GM21515 (cell line): ENCODE measurements around the gene TRMT112.
A peak's percentile ranks its signal among the peaks of the same experiment; 100 is the strongest.
"Not testable (repeated sequence)": the region's sequence is repeated elsewhere in the genome, so short reads cannot be mapped to it uniquely, and the experiment has no call there.

Source experiments
- ATAC-seq: cut with Tn5 transposase; IDR thresholded peaks from one replicate; pipeline ENCODE4 v1.9.1; 2021; ENCODE audit not compliant: unreplicated experiment

Gene TRMT112

DNA sequence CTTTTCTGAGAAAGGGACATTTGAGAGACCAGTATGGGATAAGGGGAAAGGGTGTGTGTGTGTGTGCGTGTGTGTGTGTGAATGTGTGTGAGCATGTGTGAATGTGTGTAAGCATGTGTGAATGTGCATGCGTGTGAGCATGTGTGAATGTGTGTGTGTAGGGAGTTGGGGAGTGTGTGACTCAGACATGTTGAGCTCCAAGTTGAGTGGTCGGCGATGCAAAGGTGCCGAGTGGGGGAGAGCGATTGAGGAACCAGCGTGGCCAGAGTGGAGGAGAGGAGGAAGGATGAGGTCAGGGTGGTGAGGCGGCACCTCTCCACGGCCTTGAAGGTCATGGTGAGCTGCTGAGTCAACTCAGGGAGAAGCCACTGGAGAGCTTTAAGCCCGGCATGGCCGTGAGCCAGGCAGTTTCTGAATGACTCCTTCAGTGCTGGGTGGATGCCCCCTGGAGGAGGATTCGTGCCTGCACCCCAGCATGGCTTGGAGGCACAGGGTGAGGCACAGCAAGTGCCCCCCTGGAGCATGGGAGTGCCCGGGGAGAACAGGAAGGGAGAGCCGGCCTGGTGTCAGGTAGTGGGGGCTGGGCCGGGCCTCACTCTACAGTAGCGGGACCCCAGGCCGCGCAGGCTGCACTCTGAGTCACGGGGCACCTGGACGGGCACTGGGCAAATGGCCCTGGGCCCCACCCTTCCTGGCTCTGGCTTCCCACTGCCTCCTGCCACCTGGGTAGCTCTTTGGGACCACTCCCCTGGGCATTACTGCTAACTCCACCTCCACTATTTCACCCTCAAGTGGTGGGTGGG, 14.4 kb upstream of the TRMT112 start:
- peak; percentile 44 for ATAC-seq

DNA sequence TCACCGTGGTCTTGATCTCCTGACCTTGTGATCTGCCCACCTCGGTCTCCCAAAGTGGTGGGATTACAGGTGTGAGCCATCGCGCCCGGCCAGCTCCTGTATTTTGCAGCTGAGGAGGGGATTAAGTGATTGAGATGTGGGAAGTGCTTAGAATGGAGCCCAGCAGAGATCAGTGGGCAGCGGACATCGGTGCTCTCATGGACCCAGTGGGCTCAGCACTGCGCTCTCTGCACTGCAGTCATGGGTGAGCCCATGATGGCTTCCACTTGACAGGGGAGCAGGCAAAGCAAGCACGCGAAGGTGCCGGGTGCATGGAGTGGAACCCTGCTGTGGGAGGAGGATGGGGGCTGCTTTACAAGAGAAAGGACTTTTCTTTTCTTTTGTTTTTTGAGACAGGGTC, 13.5 kb upstream of the TRMT112 start:
- no peak for ATAC-seq

DNA sequence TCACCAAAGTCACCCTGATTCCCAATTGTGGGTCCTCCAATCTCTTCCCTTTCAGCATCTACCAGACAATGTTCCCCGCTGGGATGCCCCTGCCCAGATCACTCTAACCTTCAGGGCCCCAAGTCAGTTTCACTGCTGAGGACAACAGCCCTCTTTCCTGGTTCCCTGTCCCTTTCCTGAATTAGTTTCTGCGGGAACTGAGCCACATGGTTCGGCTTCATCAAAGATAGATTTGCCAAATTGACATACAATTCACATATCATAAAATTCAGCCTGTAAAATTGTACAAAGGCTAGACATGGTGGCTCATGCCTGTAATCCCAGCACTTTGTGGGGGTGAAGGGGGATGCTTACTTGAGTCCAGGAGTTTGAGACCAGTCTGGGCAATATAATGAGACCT, 10.6 kb upstream of the TRMT112 start:
- no peak for ATAC-seq

DNA sequence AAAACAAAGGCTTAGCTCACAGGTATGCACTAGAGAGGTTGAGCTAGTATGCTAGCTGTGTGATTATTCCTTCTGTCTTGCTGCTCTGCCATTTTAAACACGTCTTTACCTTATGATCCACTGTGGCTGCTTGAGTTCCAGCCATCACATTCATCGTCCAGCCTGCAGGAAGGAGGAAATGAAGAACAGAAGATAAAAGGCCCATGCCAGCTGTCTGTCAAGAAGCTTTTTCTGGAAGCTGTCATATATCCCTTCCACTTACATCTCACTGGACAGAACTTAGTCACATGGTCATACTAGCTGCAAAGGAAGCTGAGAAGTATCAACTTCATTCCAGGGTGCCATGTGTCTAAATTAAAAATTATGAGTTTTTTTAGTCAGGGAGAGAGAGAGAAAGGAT, 10.0 kb upstream of the TRMT112 start:
- no peak for ATAC-seq

DNA sequence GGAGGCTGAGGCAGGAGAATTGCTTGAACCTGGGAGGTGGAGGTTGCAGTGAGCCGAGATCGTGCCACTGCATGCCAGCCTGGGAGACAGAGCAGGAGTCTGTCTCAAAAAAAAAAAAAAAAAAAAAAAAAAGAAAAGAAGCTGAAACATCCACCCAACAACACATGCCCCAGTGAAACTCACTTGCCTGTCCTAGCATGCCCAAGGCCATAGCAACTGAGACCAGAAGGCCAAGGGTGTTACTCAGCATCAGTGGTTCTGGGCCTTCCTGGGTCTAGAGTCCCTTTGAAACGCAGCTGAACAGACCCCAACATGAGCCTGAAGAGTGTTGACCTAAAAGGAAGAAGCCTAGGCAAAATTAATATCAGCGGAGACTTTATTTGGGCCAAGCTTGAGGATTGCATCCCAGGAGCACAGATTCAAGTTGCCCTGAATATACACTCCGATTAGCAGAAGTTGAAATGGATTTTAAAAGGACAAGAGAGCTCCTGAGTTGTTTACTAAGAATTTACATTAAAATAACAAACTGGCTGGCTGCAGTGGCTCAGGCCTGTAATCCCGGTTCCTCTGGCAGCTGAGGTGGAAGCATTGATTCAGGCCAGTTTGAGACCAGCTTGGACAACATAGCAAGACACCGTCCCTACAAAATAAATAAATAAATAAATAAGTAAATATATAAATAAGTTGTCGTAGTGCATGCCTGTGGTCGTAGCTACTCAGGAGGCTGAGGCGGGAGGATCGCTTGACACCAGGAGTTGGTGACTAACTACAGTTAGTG, 7.5 kb upstream of the TRMT112 start:
- ATAC-seq: no peak

DNA sequence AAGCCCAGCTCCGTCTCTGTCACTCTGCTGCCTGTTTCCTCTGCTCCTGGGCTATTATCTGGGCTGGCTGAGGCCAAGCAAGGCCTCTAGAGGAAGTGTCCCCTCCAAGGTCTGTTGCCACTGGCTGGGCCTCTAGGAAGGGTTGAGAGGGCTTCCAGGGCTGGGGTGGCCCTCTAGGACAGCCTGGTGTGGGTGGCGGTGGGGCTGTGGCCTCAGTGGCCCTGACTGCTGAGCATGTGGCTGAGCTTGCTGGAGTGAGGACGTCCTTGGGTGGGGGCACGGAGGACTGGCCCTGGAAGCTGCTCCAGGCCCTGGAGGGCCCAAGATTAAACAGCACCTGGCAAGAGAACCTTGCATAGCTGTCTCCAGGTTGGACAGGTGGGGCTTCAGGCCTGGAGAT, 6.6 kb upstream of the TRMT112 start:
- not testable (repeated sequence) for ATAC-seq

DNA sequence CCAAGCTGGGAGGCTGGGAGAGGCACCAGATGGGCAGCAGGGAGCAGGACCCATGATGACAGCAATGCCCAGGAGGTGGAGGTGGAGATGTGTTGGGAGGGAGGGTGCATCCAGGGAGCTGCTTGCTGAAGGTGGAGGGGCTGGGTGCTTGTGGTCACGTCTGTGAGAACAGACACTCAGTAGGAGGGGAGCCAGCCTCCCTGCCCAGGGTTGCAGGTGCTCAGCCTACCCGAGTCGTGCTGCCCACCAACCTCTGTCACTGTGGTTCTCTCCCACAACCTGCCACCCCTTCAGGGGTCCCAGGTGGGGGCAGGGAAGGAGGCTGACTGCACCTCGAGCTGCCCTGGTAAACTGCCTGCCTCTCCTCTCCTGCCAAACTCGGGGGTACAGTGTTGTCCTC, 6.0 kb upstream of the TRMT112 start:
- no peak for ATAC-seq

DNA sequence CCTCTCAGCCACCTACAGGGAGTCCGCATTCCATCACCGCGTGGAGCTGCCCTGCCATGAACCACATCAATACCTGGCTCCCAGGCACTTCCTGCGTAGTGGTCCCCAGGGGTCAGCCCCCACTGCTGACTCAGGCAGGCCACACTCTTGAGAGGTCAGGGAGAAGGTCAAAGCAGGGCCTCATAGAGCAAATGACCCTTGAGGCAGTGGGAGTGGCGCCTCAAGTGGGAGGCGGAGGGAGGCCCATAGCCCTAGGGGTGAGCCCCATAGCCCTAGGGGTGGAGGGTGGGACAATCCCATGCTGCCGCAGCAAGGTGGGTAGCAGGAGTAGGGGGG, 5.5 kb upstream of the TRMT112 start:
- no peak for ATAC-seq

DNA sequence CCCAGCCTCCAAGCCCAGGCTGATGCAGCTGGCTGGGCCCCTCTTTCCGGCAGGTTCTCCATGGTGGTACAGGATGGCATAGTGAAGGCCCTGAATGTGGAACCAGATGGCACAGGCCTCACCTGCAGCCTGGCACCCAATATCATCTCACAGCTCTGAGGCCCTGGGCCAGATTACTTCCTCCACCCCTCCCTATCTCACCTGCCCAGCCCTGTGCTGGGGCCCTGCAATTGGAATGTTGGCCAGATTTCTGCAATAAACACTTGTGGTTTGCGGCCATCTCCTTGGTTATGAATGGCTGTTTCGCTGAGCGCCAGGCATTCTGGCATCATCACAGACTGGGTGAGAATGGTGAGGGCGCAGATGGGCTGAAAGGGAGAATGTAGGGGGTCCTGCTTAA, 4.2 kb upstream of the TRMT112 start:
- no peak for ATAC-seq

DNA sequence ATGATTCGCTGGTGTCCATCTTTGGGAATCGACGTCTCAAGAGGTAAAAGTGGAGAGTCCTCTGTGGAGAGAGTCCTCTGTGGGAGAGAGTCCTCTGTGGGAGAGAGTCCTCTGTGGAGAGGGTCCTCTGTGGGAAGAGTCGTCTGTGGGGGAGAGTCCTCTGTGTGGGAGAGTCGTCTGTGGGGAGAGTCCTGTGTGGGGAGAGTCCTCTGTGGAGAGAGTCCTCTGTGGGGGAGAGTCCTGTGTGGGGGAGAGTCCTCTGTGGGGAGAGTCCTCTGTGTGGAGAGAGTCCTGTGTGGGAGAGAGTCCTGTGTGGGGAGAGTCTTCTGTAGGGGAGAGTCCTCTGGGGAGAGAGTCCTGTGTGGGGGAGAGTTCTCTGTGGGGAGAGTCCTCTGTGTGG, 3.7 kb upstream of the TRMT112 start:
- no peak for ATAC-seq

DNA sequence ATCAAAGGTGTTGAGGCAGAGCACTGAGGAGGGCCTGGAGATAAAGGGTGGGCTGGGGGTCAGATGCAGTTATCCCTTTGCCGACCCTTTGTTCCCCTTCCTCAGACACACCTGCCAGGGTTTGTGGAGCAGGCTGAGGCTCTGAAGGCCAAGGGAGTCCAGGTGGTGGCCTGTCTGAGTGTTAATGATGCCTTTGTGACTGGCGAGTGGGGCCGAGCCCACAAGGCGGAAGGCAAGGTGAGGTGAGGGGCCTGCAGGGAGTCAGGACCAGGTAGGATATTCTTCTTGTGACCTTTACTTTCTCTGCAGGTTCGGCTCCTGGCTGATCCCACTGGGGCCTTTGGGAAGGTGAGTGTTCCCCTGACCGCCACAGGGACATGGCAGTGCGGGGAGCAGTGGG, 3.2 kb upstream of the TRMT112 start:
- ATAC-seq: no peak

DNA sequence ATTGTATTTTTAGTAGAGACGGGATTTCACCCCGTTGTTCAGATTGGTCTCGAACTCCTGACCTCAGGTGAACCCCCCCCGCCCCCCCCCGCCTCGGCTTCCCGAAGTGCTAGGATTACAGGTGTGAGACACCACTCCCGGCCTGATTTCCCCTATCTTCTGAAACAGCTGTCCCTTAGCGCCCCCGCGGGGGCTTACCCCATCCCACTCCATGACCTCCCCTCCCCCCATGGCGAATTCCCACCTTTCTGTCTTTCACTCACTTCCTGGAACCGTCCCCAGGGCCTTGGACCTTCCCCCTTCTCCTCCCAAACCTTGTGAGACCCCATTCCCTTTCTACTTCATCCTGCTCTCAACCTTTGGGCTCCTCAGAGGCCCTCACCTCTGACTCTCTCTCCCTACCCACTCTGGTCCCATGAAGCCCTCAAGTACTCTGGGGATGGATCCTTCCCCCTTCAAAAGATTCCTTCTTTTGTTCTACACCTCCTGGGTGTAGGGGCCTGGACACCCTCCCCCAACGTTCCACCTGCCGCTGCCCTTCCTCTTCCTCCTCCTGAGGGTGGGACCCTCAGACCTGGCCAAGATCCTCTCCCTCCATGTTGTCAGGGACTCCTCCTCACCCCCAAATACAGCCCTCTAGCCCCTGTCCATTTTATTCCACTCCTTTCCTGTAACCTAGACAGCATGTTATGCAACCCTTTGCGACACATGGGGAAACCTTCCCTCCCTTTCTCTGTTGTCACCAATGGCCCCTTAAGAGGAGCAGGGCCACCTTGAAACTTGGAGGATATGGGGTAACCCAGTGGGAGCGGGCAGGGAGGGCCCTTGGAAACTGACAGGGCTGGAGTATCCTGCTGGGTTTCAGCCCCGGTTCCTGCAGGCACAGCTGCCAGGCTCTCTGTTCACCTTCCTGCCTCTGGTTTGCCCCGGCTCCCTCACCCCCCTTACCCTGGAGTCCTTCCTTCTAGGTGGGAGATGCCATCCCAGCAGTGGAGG, 1.7 kb upstream of the TRMT112 start:
- ATAC-seq: no peak

DNA sequence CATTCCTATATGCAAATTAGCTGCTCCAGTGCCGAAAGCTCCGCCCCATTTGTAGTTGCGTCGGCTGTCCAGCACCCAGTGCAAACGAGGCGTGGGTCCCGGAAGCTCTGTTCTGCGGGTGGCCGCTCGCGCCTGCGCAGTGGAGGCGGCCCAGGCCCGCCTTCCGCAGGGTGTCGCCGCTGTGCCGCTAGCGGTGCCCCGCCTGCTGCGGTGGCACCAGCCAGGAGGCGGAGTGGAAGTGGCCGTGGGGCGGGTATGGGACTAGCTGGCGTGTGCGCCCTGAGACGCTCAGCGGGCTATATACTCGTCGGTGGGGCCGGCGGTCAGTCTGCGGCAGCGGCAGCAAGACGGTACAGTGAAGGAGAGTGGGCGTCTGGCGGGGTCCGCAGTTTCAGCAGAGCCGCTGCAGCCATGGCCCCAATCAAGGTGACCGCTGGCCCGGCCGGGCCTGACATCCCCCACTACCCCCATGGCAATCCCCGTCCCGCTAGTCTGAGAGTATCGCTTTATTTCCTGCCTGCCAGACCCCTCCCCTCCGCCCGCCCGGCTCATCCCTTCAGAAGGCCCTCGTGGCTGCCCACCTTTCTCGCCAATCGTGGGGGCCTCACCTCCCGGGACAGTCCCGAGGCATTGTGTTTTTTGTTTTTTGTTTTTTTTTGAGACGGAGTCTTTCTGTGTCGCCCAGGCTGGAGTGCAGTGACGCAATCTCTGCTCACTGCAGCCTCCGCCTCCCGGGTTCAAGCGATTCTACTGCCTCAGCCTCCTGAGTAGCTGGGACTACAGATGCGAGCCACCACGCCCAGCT, 804 bp upstream of the TRMT112 start, which contains the start of gene PRDX5:
Gene PRDX5, plus strand, starts transcription at position 161 of the 805 bp plus-strand sequence. Its CDS starts 95 bp downstream, at position 256.
- ATAC-seq: peak; percentile 61

DNA sequence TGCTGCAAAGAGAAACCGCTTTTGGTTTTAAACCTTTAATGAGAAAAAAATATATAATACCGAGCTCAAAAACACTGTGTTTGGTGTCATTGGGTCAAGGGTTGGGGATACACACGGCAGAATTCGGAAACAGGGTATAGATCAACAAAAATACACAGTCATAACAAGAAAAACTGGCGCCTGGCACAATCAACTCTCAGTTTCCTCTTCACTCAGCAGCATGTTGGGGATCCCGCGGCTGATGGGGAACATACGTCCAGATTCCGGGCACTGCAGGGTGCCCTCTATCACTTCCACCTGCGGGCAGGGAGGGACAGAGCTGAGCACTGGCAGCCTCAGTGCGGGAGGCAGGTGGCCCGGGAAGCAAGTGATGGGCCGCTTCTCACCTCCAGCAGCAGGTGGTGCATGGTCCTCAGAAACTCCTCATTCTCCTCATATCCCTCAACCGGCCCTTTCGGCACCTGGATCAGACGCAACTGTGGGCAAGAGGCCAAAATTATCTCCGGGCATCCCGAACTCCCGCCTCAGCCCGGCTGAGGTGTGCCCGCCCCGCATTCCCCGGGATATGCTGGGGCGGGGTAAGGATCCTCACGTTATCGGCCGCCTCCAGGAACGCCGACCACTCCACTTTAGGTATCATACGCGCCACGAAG, 561 bp downstream of the TRMT112 start:
- peak; percentile 1 for ATAC-seq

DNA sequence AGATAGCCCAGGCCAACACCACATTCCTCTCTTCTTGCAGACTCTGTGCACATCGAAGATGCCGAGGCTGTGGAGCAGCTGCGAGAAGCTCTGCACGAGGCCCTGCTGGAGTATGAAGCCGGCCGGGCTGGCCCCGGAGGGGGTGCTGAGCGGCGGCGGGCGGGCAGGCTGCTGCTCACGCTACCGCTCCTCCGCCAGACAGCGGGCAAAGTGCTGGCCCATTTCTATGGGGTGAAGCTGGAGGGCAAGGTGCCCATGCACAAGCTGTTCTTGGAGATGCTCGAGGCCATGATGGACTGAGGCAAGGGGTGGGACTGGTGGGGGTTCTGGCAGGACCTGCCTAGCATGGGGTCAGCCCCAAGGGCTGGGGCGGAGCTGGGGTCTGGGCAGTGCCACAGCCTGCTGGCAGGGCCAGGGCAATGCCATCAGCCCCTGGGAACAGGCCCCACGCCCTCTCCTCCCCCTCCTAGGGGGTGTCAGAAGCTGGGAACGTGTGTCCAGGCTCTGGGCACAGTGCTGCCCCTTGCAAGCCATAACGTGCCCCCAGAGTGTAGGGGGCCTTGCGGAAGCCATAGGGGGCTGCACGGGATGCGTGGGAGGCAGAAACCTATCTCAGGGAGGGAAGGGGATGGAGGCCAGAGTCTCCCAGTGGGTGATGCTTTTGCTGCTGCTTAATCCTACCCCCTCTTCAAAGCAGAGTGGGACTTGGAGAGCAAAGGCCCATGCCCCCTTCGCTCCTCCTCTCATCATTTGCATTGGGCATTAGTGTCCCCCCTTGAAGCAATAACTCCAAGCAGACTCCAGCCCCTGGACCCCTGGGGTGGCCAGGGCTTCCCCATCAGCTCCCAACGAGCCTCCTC, 1.5 kb downstream of the TRMT112 start:
- not testable (repeated sequence) for ATAC-seq

DNA sequence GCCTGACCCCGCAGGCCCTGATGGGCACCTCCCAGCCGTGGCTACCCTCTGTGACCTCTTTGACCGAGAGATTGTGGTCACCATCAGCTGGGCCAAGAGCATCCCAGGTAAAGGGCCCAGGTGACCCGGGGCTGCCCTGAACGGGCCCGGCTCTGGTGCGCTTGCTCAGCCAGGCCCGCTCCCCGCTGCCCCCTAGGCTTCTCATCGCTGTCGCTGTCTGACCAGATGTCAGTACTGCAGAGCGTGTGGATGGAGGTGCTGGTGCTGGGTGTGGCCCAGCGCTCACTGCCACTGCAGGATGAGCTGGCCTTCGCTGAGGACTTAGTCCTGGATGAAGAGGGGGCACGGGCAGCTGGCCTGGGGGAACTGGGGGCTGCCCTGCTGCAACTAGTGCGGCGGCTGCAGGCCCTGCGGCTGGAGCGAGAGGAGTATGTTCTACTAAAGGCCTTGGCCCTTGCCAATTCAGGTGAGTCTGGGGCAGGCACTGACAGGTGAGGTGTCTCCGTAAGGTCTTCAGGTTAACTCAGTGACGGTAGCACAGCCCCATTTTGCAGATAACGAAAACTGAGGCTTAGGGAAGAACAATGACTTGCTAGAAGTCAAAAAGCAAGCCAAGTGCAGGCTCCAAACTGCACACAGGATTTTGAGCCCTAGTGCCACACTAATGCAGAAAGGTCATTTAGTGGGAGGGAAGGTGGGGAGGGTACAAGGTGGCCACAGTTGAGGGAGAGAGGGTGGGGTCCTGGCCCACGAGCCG, 2.4 kb downstream of the TRMT112 start:
- no peak for ATAC-seq

DNA sequence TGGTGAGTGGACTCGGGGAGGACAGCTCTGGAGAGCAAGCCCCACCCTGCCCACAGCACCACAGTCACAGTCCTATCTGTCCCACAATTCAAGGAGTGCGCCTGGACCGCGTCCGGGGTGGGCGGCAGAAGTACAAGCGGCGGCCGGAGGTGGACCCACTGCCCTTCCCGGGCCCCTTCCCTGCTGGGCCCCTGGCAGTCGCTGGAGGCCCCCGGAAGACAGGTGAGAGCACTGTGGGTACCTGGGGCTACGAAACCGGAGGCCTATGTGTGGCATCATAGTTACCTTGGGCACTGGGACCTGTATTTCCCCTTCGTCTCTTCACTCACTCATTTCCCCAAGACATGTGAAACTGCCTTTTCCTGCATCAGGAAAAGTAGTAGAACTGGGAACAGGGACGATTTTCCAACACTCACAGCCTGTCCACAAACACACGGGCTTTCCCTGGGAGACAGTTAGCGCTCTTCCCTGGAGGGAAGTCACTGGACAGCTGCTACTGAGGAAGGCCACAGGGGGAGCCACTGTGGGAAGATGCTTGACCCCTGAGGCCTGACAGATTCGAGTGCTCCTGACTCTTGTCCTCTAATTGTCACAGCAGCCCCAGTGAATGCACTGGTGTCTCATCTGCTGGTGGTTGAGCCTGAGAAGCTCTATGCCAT, 3.1 kb downstream of the TRMT112 start:
- no peak for ATAC-seq
